HCT116 (cell line): ENCODE results near the gene PADI2. TPM values are rescaled to one million over a fixed set of nuclear protein-coding genes. Genes with fewer than 3 reads are reported as not detected.

Experiments
- ATAC-seq: fragments of 200-7000 bp; cut with Tn5 transposase; 2 replicates; pipeline ENCODE4 v1.9.1; 2020; ENCODE audit warnings: mild to moderate bottlenecking, moderate library complexity
- BruUV-seq: library from RNA; stranded (reverse); fragments of 400-500 nt; replicated peaks from 2 replicates; lab custom pipeline; 2021; lab: Mats Ljungman, UMichigan
- CTCF ChIA-PET: fragments of 300-600 bp; sonication (Branson Sonifier 250); formaldehyde crosslinking; loops from one replicate; lab custom pipeline; 2021; ENCODE audit warnings: antibody characterized with exemption; lab: Charles Lee
- POLR2A ChIA-PET: fragments of 300-600, 350-600 bp; sonication (Branson Sonifier 250); formaldehyde crosslinking; loops from one replicate; lab custom pipeline; 2021; ENCODE audit warnings: antibody characterized with exemption; lab: Charles Lee
- RAD21 ChIA-PET, 2 experiments: fragments of 300-600 bp; sonication (Branson Sonifier 250); formaldehyde crosslinking; loops; one replicate each; lab custom pipeline; 2023; ENCODE audit warnings: low total read pairs in 2 of 2; ENCODE audit not compliant: uncharacterized antibody in 2 of 2, unreplicated experiment in 2 of 2, low non-redundant PET in 1 of 2; lab: Charles Lee
- DNase-seq: peaks from one replicate; pipeline ENCODE4 v3.0.0-alpha.2; 2010; ENCODE audit warnings: low read depth, low spot score
- H2AFZ ChIP-seq: fragments of 200-600 bp; shearing (Covaris generic), sonication (generic); 2 replicates; pipeline ENCODE4 v1.6.1; 2017; ENCODE audit warnings: low read depth, mixed run types, mixed read lengths, antibody characterized with exemption, low read length; ENCODE audit not compliant: poor library complexity, severe bottlenecking
- H3K27ac ChIP-seq: 2 replicates; pipeline ENCODE4 v1.5.1; 2012; ENCODE audit warnings: low read depth, low read length
- H3K27me3 ChIP-seq: fragments of 200-600 bp; sonication (generic); 2 replicates; pipeline ENCODE4 v1.6.1; 2016; ENCODE audit warnings: mixed run types, low read length, mixed read lengths; ENCODE audit not compliant: insufficient read depth
- H3K36me3 ChIP-seq, 2 experiments: fragments of 200-500 bp in 1 of 2; fragments of 200-600 bp in 1 of 2; sonication (Bioruptor generic) in 1 of 2; sonication (generic) in 1 of 2; 2 replicates each; pipeline versions ENCODE4 v1.5.1 to v1.6.1; 2014 to 2016; ENCODE audit warnings: low read length in 2 of 2, inconsistent platforms in 1 of 2, mixed read lengths in 1 of 2, mixed run types in 1 of 2; ENCODE audit not compliant: insufficient read depth in 2 of 2, control insufficient read depth in 1 of 2
- H3K4me1 ChIP-seq, 2 experiments: fragments of 200-600 bp in 1 of 2; sonication (generic) in 1 of 2; 2 replicates each; pipeline versions ENCODE4 v1.5.1 to v1.6.1; 2012 to 2017; ENCODE audit warnings: low read length in 2 of 2, inconsistent platforms in 1 of 2, mild to moderate bottlenecking in 1 of 2, mixed read lengths in 1 of 2, mixed run types in 1 of 2, moderate library complexity in 1 of 2; ENCODE audit not compliant: insufficient read depth in 2 of 2, control insufficient read depth in 1 of 2
- H3K4me2 ChIP-seq: fragments of 200-600 bp; sonication (generic); 2 replicates; pipeline ENCODE4 v1.6.1; 2017; ENCODE audit warnings: mixed run types, low read length, mixed read lengths
- H3K4me3 ChIP-seq, 2 experiments: fragments of 200-600 bp in 1 of 2; sonication (generic) in 1 of 2; replicated peaks in 1 of 2; 2 replicates each; pipeline ENCODE4 v1.5.1; 2011 to 2016; ENCODE audit warnings: low read length in 2 of 2, control low read depth in 1 of 2, low read depth in 1 of 2, mild to moderate bottlenecking in 1 of 2, mixed read lengths in 1 of 2, mixed run types in 1 of 2
- H3K79me2 ChIP-seq: fragments of 200-600 bp; sonication (generic); 2 replicates; pipeline ENCODE4 v1.6.1; 2017; ENCODE audit warnings: mild to moderate bottlenecking, mixed run types, low read length, moderate library complexity, mixed read lengths; ENCODE audit not compliant: insufficient read depth
- H3K9ac ChIP-seq: fragments of 200-600 bp; sonication (generic); 2 replicates; pipeline ENCODE4 v1.6.1; 2016; ENCODE audit warnings: low read length, mixed read lengths
- H3K9me2 ChIP-seq: fragments of 200-600 bp; sonication (generic), shearing (Covaris generic); 2 replicates; pipeline ENCODE4 v1.6.1; 2017; ENCODE audit warnings: mixed run types, mild to moderate bottlenecking, moderate library complexity; ENCODE audit not compliant: insufficient read depth
- H3K9me3 ChIP-seq, 2 experiments: fragments of 200-500 bp in 1 of 2; fragments of 200-600 bp in 1 of 2; sonication (Bioruptor generic) in 1 of 2; sonication (generic) in 1 of 2; 2 replicates each; pipeline ENCODE4 v1.6.1; 2014 to 2017; ENCODE audit warnings: low read length in 2 of 2, mixed read lengths in 2 of 2, inconsistent platforms in 1 of 2, low read depth in 1 of 2, mild to moderate bottlenecking in 1 of 2, mixed run types in 1 of 2, moderate library complexity in 1 of 2; ENCODE audit not compliant: control insufficient read depth in 1 of 2, insufficient read depth in 1 of 2
- H4K20me1 ChIP-seq: fragments of 200-600 bp; sonication (generic), shearing (Covaris generic); 2 replicates; pipeline ENCODE4 v1.6.1; 2017; ENCODE audit warnings: mixed run types, mild to moderate bottlenecking, moderate library complexity; ENCODE audit not compliant: insufficient read depth
- CBX3 ChIP-seq: IDR thresholded peaks from 2 replicates; pipeline ENCODE4 v1.6.1; 2012; ENCODE audit warnings: low read depth
- EGR1 ChIP-seq: IDR thresholded peaks from 2 replicates; pipeline ENCODE4 v1.6.1; 2012; ENCODE audit warnings: low read depth
- EZH2 ChIP-seq: fragments of 200-600 bp; sonication (generic); IDR thresholded peaks from 2 replicates; pipeline ENCODE4 v1.6.1; 2017; ENCODE audit warnings: antibody characterized with exemption, mixed run types
- FOSL1 ChIP-seq: IDR thresholded peaks from 2 replicates; pipeline ENCODE4 v1.6.1; 2012; ENCODE audit warnings: low read depth
- SP1 ChIP-seq: IDR thresholded peaks from 2 replicates; pipeline ENCODE4 v1.6.1; 2012; ENCODE audit warnings: low read depth
- TCF7L2 ChIP-seq: IDR thresholded peaks from 2 replicates; pipeline ENCODE4 v1.7.0; 2011; ENCODE audit warnings: borderline replicate concordance, inconsistent platforms; ENCODE audit not compliant: insufficient read depth, insufficient read length; ENCODE audit errors: extremely low read depth
- YY1 ChIP-seq: IDR thresholded peaks from 2 replicates; pipeline ENCODE4 v1.6.1; 2011; ENCODE audit warnings: low read length, low read depth, moderate library complexity, mild to moderate bottlenecking; ENCODE audit not compliant: insufficient replicate concordance; ENCODE audit errors: extremely low read depth
- intact Hi-C: fragments of 100-400 bp; cut with micrococcal nuclease; formaldehyde crosslinking; loops from 2 replicates; pipeline ENCODE4 v1.10.0; 2022
- total RNA-seq: library from RNA; stranded (reverse); gene quantifications from one replicate; pipeline ENCODE4 v1.2.1, GENCODE V29; 2021; ENCODE audit not compliant: unreplicated experiment

The PADI2 gene
- total RNA-seq, 1 experiment from 2014 or later = 2.7 TPM

GRCh38 chr1:17097147-17097546, 22.1 kb downstream of the PADI2 start:
- no peak for DNase-seq
- Histone ChIP-seq H2AFZ (no peak overlapping the region), H4K20me1 (no peaks in the 10 kb centered on the region), H3K27me3 (no peaks in the 10 kb centered on the region), H3K4me1 (peaks cover 0 to 5% of the 10 kb centered on the region in 2 experiments; a peak in 1 of 4 replicates), H3K9me2 (no peaks in the 10 kb centered on the region), H3K9ac (no peak overlapping the region), H3K9me3 (no peaks in the 10 kb centered on the region), H3K27ac (no peak overlapping the region), H3K4me2 (no peak overlapping the region), H3K36me3 (no peaks in the 10 kb centered on the region), H3K4me3 (no peak overlapping the region), H3K79me2 (no peaks in the 10 kb centered on the region)
- CTCF ChIA-PET = interaction anchor here (0.6 kb wide), 1 partner anchor 462 kb away, joined by 3 read pairs; no protein-coding TSS in a partner anchor
- no TSS peak for BruUV-seq
- intact Hi-C loops = no loop called here
- no peak for ATAC-seq
- POLR2A ChIA-PET = no interaction called here
- TF ChIP-seq FOSL1 = no peak
- no peak for TF ChIP-seq YY1
- TF ChIP-seq EGR1 = no peak
- no peak for TF ChIP-seq TCF7L2
- RAD21 ChIA-PET = no interaction called here

- ChIA-PET POLR2A (no interaction called here), CTCF (no interaction called here)
These were observed 22.7 kb downstream of the PADI2 start for GRCh38 chr1:17096584-17096983.

More at GRCh38 chr1:17096584-17096983, 22.7 kb downstream of the PADI2 start:
- TF ChIP-seq EZH2 (no peak), CBX3 (no peak), SP1 (no peak)
- TF ChIP-seq, all 23 proteins: peak for 0
- H3K27me3 ChIP-seq = no peaks in the 10 kb centered on the region
- H3K9me2 ChIP-seq = no peaks in the 10 kb centered on the region
- no peak for DNase-seq
- no peak overlapping the region for H3K27ac ChIP-seq
- RAD21 ChIA-PET = no interaction called here
- H2AFZ ChIP-seq = no peak overlapping the region
- intact Hi-C loops = no loop called here
- no peaks in the 10 kb centered on the region for H4K20me1 ChIP-seq
- no peak for ATAC-seq
- no peak overlapping the region for H3K4me2 ChIP-seq
- no peaks in the 10 kb centered on the region for H3K79me2 ChIP-seq
- H3K36me3 ChIP-seq = no peaks in the 10 kb centered on the region
- H3K4me1 ChIP-seq = peaks cover 0 to 5% of the 10 kb centered on the region in 2 experiments; a peak in 1 of 4 replicates
- no peak overlapping the region for H3K9ac ChIP-seq
- no peaks in the 10 kb centered on the region for H3K9me3 ChIP-seq
- no TSS peak for BruUV-seq
- no peak overlapping the region for H3K4me3 ChIP-seq
